ENCODE data around the gene BANP. TPM values are rescaled to one million over a fixed set of nuclear protein-coding genes. Genes with fewer than 3 reads are reported as not detected.

Gene BANP
- total and polyA plus RNA-seq, 2 of the 8 experiments (the other 6 are each of a cell fraction or from before 2014, with no cell fraction given) = 25.8 to 39.8 TPM

DNA sequence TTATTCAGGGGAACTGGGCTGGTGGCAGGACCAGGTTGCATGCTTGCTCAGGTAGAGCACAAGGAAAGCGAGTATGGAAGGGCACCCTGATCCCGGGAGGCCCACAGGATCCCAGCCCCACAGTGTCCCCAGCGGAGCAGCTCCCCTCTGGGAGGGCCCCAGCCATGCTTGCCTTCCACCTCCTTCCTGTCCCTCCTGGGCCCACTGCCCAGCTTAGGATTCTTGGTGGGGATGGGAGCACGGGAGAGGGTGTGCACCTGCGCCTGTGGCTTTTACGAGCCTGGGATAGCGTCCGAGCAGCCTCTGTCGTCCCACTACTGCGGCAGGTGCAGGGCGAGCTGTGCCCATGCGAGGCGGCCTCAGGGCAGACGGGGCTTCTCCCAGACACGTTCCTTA is 114.5 kb downstream of the BANP start:
- 78% methylated on average over 15 of the region's 15 CpGs; no CpG with 5 or more reads in 1 of the 2 experiments for WGBS, 2 experiments (ENCODE audit: extremely low coverage in 1 of 2, insufficient coverage in 1 of 2, insufficient read length in 1 of 2, insufficient replicate concordance in 2 of 2, low coverage in 1 of 2, low lambda C conversion rate in 2 of 2, missing lambda C conversion rate in 1 of 2)
- no peak overlapping the region for H2AFZ ChIP-seq (ENCODE audit: low read length)
- no peaks in the 10 kb centered on the region for H3K27me3 ChIP-seq (replicated peaks in 1 of 4; ENCODE audit: control insufficient read depth in 3 of 4, extremely low read depth in 1 of 4, insufficient read depth in 3 of 4, low read length in 3 of 4)
- H3K23me2 ChIP-seq (ENCODE audit: low read depth, low read length) = no peaks in the 10 kb centered on the region
- H3K4me2 ChIP-seq (ENCODE audit: insufficient read depth in 1 of 2, low read depth in 2 of 2, low read length in 2 of 2) = no peak overlapping the region
- H3K9me3 ChIP-seq (ENCODE audit: insufficient read depth in 2 of 2, low read depth in 1 of 2, low read length in 1 of 2) = no peaks in the 10 kb centered on the region
- peaks cover 0 to 10% (median 6%) of the 10 kb centered on the region in 4 experiments; a peak in 4 of 7 replicates for H3K4me1 ChIP-seq (replicated peaks in 1 of 4; ENCODE audit: control insufficient read depth in 3 of 4, insufficient read depth in 4 of 4, low read length in 3 of 4)
- ChIA-PET CTCF (ENCODE audit: partially characterized antibody) (no interaction called here), POLR2A (ENCODE audit: partially characterized antibody) (no interaction called here)
- no peak overlapping the region for H2AK5ac ChIP-seq (ENCODE audit: low read depth, low read length)
- H4K91ac ChIP-seq (replicated peaks; ENCODE audit: insufficient read length, low read length) = no peak overlapping the region
- H3K79me2 ChIP-seq (ENCODE audit: control insufficient read depth in 1 of 2, insufficient read depth in 2 of 2, low read length in 2 of 2) = no peaks in the 10 kb centered on the region
- no peak overlapping the region; the same call in 1 of the 2 replicates for H3K18ac ChIP-seq (ENCODE audit: extremely low read depth, low read length)
- H3K79me1 ChIP-seq (ENCODE audit: low read depth, low read length) = no peaks in the 10 kb centered on the region
- no peak overlapping the region; the same call in 1 of the 2 replicates for H2BK5ac ChIP-seq (ENCODE audit: low read depth, low read length)
- H3K36me3 ChIP-seq (ENCODE audit: control insufficient read depth in 2 of 4, insufficient read depth in 4 of 4, low read length in 3 of 4) = peaks cover 0 to 6% (median 1%) of the 10 kb centered on the region in 4 experiments; a peak in 1 of 8 replicates
- H3K56ac ChIP-seq (replicated peaks; ENCODE audit: insufficient read length, low read depth, low read length) = no peak overlapping the region
- no peak overlapping the region for H3K4me3 ChIP-seq (ENCODE audit: extremely low read depth in 1 of 4, insufficient read depth in 2 of 4, low read depth in 3 of 4, low read length in 4 of 4)
- FAIRE-seq = no peak
- no peak overlapping the region for H3K23ac ChIP-seq (ENCODE audit: insufficient read length)
- peak overlapping the region; percentile 46; the same call in 1 of the 2 replicates for H4K8ac ChIP-seq (ENCODE audit: extremely low read depth, insufficient read depth, low read length)
- no peak overlapping the region for H2BK20ac ChIP-seq (ENCODE audit: low read length)
- no peak overlapping the region for H2BK120ac ChIP-seq (replicated peaks; ENCODE audit: low read depth, low read length)
- no peak overlapping the region for H3K9ac ChIP-seq (replicated peaks in 1 of 4; ENCODE audit: extremely low read depth in 1 of 4, low read depth in 3 of 4, low read length in 3 of 4)
- H4K5ac ChIP-seq (ENCODE audit: insufficient read length, low read depth, low read length) = no peak overlapping the region
- H2BK12ac ChIP-seq (ENCODE audit: low read depth, low read length) = no peak overlapping the region
- H3K27ac ChIP-seq (ENCODE audit: low read depth, low read length) = no peak overlapping the region
- DNase-seq (ENCODE audit: low read depth in 1 of 2, low spot score in 2 of 2) = no peak
- no peak overlapping the region for H3K14ac ChIP-seq (ENCODE audit: insufficient read length)
- no peaks in the 10 kb centered on the region for H4K20me1 ChIP-seq (replicated peaks in 1 of 2; ENCODE audit: control insufficient read depth in 1 of 2, insufficient read depth in 2 of 2, low read length in 2 of 2)
- H2BK15ac ChIP-seq (ENCODE audit: low read length) = no peak overlapping the region
- H3K4ac ChIP-seq (replicated peaks; ENCODE audit: insufficient read length, low read depth, low read length) = no peak overlapping the region
- TF ChIP-seq MAFK (IDR thresholded peaks at IDR 0.05; ENCODE audit: low read depth, low read length) = no peak
- TF ChIP-seq NANOG (IDR thresholded peaks at IDR 0.05; ENCODE audit: insufficient read depth, low read depth, low read length, poor library complexity, severe bottlenecking) = no peak
- TF ChIP-seq TCF12 (IDR thresholded peaks at IDR 0.05; ENCODE audit: low read depth, low read length) = no peak
- no peak for TF ChIP-seq TAF7 (optimal IDR thresholded peaks at IDR 0.05; ENCODE audit: borderline replicate concordance, low read depth, low read length)
- no peak for TF ChIP-seq JUND (IDR thresholded peaks at IDR 0.05; ENCODE audit: low read length)
- no peak for TF ChIP-seq MAX (IDR thresholded peaks at IDR 0.05)
- no peak for TF ChIP-seq KDM5A (IDR thresholded peaks at IDR 0.05; ENCODE audit: low read length)
